SU-DHL-6 (cell line): ENCODE measurements around the gene AOAH.

Experiments
- H2AFZ ChIP-seq: fragments of 200-600 bp; sonication (generic); 2 replicates; pipeline ENCODE4 v1.6.1; 2014; ENCODE audit warnings: low read depth, mild to moderate bottlenecking, moderate library complexity, mixed read lengths, antibody characterized with exemption, low read length; ENCODE audit not compliant: severe bottlenecking
- H3F3A ChIP-seq: fragments of 200-600 bp; shearing (Covaris generic); 2 replicates; pipeline ENCODE4 v1.6.0; 2016; ENCODE audit warnings: antibody characterized with exemption, mild to moderate bottlenecking; ENCODE audit not compliant: insufficient read depth
- H3K27ac ChIP-seq: fragments of 200-600 bp; sonication (generic); 2 replicates; pipeline ENCODE4 v1.5.1; 2016; ENCODE audit warnings: low read depth, mild to moderate bottlenecking, low read length, moderate library complexity, mixed read lengths
- H3K27me3 ChIP-seq: fragments of 200-600 bp; sonication (generic), shearing (Covaris generic); 2 replicates; pipeline ENCODE4 v1.6.0; 2014; ENCODE audit warnings: mild to moderate bottlenecking, low read length
- H3K36me3 ChIP-seq: fragments of 200-600 bp; sonication (generic); 2 replicates; pipeline ENCODE4 v1.6.1; 2014; ENCODE audit warnings: mild to moderate bottlenecking, low read length, mixed read lengths
- H3K4me2 ChIP-seq: fragments of 300-600, 200-600 bp; shearing (Covaris generic), sonication (generic); 2 replicates; pipeline ENCODE4 v1.6.0; 2014; ENCODE audit warnings: low read length, low read depth, mild to moderate bottlenecking; ENCODE audit not compliant: poor library complexity, severe bottlenecking
- H3K4me3 ChIP-seq: fragments of 200-600 bp; sonication (generic); 2 replicates; pipeline ENCODE4 v1.5.1; 2014; ENCODE audit warnings: antibody characterized with exemption, low read length, mild to moderate bottlenecking, mixed read lengths; ENCODE audit not compliant: insufficient read depth, poor library complexity, severe bottlenecking
- H3K79me2 ChIP-seq: fragments of 200-600 bp; sonication (generic); 2 replicates; pipeline ENCODE4 v1.6.1; 2014; ENCODE audit warnings: mild to moderate bottlenecking, low read length, moderate library complexity; ENCODE audit not compliant: insufficient read depth
- H3K9ac ChIP-seq: fragments of 200-600 bp; sonication (generic); 2 replicates; pipeline ENCODE4 v1.7.0; 2014; ENCODE audit warnings: mild to moderate bottlenecking, low read length
- H3K9me2 ChIP-seq: fragments of 200-600 bp; sonication (generic); replicated peaks from 2 replicates; pipeline ENCODE4 v1.6.1; 2014; ENCODE audit warnings: low read length; ENCODE audit not compliant: insufficient read depth
- H3K9me3 ChIP-seq: fragments of 200-600 bp; sonication (generic); 2 replicates; pipeline ENCODE4 v1.6.1; 2014; ENCODE audit warnings: low read length, mixed read lengths; ENCODE audit not compliant: insufficient read depth
- H4K20me1 ChIP-seq: fragments of 200-600 bp; sonication (generic); 2 replicates; pipeline ENCODE4 v1.6.1; 2014; ENCODE audit warnings: low read depth, mild to moderate bottlenecking, antibody characterized with exemption, low read length, moderate library complexity, mixed read lengths
- CTCF ChIP-seq: fragments of 200-600 bp; sonication (generic); IDR thresholded peaks from one replicate; pipeline ENCODE4 v1.5.1; 2017; ENCODE audit warnings: antibody characterized with exemption, mild to moderate bottlenecking, low read length, moderate library complexity; ENCODE audit not compliant: insufficient read depth, poor library complexity, severe bottlenecking
- EZH2phosphoT487 ChIP-seq: fragments of 200-600 bp; sonication (generic), shearing (Covaris generic); conservative IDR thresholded peaks from 2 replicates; pipeline ENCODE4 v1.6.1; 2018; ENCODE audit warnings: mild to moderate bottlenecking, antibody characterized with exemption, low read length, moderate library complexity, mixed read lengths

The AOAH gene

GRCh38 chr7:36478745-36479144 is 245.5 kb downstream of the AOAH start:
- no peaks in the 10 kb centered on the region for H3K36me3 ChIP-seq
- H3K4me3 ChIP-seq, result no peak overlapping the region
- no peaks in the 10 kb centered on the region for H3K27me3 ChIP-seq
- no peaks in the 10 kb centered on the region for H3K79me2 ChIP-seq
- no peaks in the 10 kb centered on the region for H3K9me2 ChIP-seq
- H3K9me3 ChIP-seq, result no peaks in the 10 kb centered on the region
- no peaks in the 10 kb centered on the region for H4K20me1 ChIP-seq
- no peaks in the 10 kb centered on the region for H3F3A ChIP-seq
- H3K27ac ChIP-seq, result no peak overlapping the region
- H3K4me2 ChIP-seq, result no peak overlapping the region
- TF ChIP-seq CTCF (no peak), EZH2phosphoT487 (no peak)
- H3K9ac ChIP-seq, result no peak overlapping the region
- H2AFZ ChIP-seq, result no peak overlapping the region

GRCh38 chr7:36475381-36475780 is 248.9 kb downstream of the AOAH start:
- H3K27ac ChIP-seq, result no peak overlapping the region
- H3K9ac ChIP-seq, result no peak overlapping the region
- no peaks in the 10 kb centered on the region for H3K27me3 ChIP-seq
- no peaks in the 10 kb centered on the region for H3K9me3 ChIP-seq
- H3K9me2 ChIP-seq, result no peaks in the 10 kb centered on the region
- H3K79me2 ChIP-seq, result no peaks in the 10 kb centered on the region
- H3K36me3 ChIP-seq, result no peaks in the 10 kb centered on the region
- H3K4me2 ChIP-seq, result no peak overlapping the region
- H3F3A ChIP-seq, result no peaks in the 10 kb centered on the region
- H2AFZ ChIP-seq, result no peak overlapping the region
- H4K20me1 ChIP-seq, result no peaks in the 10 kb centered on the region
- TF ChIP-seq CTCF (no peak), EZH2phosphoT487 (no peak)
- H3K4me3 ChIP-seq, result no peak overlapping the region

- no peak overlapping the region for H3K27ac ChIP-seq
- no peaks in the 10 kb centered on the region for H3K9me3 ChIP-seq
- H3K9ac ChIP-seq, result no peak overlapping the region
- no peaks in the 10 kb centered on the region for H3K27me3 ChIP-seq
- H3K36me3 ChIP-seq, result no peaks in the 10 kb centered on the region
- no peaks in the 10 kb centered on the region for H3K9me2 ChIP-seq
- no peaks in the 10 kb centered on the region for H3F3A ChIP-seq
- H4K20me1 ChIP-seq, result no peaks in the 10 kb centered on the region
- H3K4me2 ChIP-seq, result no peak overlapping the region
- no peak overlapping the region for H2AFZ ChIP-seq
- no peak overlapping the region for H3K4me3 ChIP-seq
- no peaks in the 10 kb centered on the region for H3K79me2 ChIP-seq
- no peak for TF ChIP-seq CTCF
- no peak for TF ChIP-seq EZH2phosphoT487
These were observed 249.3 kb downstream of the AOAH start for GRCh38 chr7:36475011-36475342.
